ENCODE results near the gene MEGF11.

MEGF11 gene

DNA sequence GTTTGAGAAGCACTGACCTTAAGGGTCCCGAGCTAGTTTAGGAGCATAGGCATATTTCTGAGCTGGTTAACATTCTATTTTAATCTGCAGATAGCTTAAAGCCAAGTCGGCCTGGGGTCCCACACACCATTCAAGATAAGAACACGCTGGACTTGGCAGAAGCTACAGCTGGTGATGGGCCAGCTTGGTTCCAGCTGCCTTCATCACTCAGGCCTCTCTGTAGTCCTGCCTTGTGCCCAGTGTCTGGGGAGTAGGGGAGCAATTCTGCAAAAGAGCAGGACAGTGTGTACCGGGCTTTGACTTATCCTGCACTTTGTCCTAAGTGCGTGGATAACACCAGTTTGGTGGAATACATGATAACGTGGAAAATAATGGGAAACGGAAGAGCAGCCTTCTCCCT lies 164.5 kb downstream of the MEGF11 start:
- no peak for DNase-seq (ENCODE audit: low spot score)

DNA sequence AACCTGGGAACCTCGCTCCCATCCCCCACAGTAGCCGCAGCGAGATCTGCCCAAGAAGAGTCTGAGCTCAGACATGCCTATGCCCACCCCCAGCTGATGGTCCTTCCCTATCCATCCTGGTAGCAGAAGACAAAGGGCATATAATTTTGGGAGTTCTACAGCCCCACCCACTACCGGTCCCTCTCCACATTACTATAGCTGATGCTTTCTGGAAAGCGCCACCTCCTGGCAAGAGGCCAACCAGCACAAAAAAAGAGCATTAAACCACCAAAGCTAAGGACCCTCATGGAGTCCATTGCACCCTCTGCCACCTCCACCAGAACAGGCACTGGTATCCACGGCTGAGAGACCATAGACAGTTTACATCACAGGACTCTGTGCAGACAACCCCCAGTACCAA lies 168.4 kb downstream of the MEGF11 start:
- DNase-seq (ENCODE audit: low spot score) = no peak

DNA sequence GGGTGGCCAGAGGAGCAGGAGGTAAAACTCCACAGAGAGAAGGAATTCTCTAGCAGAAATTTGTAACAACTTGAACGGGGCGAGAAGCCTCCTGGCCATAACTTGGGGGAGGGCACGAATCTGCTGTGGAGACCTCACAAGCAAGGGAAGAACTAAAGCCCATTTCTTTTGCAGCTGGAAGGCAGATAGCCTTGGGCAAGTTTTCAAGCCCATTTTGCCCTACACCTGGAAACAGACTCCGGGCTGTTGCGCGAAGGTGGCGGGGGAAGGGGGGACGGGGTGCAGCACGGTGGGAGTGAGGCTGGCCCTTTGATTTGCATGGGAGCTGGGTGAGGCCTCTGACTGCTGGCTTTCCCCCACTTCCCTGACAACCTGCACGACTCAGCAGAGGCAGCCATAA lies 168.8 kb downstream of the MEGF11 start:
- no peak for DNase-seq (ENCODE audit: low spot score)

DNA sequence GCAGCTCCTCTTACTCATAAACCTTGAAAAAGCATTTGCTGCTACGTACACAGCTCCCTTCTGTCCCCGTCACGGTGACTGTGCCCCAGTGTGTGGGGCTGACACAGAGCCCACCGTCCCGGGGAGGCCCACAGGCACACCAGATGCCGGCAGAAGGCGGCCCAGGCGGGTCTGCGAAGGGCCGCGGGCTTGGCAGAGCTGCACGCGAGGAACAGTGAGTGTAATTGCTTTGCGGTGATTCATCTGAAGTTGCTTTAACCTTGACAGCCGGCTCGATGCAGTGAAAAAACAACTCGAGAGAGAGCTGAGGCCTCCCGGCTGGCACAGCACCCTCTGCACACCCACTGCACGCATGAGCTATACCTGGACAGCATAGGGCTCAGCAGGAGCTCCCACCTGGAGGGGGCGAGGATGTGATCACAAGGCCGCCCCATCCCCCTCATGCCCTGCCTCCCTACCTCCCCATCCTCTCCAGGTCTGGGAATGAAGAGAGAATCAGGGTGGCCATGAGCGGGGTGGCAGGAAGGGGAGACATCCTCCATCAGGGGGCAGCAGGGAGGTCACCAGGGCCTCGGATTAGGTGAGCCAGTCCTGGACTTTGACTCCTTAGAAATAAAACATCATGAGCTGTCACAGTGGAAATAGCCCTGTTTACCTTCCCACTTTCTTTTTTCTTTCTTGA lies 172.7 kb downstream of the MEGF11 start:
- DNase-seq (ENCODE audit: low spot score) = no peak

DNA sequence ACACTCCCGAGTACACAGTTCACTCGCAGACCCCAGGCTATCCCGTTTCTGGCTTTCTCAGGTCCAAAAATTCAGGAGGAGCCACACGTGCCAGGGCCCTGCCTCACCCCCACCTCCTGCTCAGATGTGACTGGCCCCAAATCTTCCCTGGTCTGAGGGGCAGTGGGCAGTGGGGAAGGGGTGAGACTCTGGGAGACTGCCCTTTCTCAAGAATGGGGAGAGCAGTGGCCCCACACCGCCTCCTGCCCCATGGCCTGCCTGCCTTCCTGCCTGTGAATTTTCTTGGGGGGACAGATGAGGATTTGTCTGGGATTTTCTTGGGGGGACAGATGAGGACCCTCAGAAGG lies 174.6 kb downstream of the MEGF11 start:
- DNase-seq (ENCODE audit: low spot score) = no peak

DNA sequence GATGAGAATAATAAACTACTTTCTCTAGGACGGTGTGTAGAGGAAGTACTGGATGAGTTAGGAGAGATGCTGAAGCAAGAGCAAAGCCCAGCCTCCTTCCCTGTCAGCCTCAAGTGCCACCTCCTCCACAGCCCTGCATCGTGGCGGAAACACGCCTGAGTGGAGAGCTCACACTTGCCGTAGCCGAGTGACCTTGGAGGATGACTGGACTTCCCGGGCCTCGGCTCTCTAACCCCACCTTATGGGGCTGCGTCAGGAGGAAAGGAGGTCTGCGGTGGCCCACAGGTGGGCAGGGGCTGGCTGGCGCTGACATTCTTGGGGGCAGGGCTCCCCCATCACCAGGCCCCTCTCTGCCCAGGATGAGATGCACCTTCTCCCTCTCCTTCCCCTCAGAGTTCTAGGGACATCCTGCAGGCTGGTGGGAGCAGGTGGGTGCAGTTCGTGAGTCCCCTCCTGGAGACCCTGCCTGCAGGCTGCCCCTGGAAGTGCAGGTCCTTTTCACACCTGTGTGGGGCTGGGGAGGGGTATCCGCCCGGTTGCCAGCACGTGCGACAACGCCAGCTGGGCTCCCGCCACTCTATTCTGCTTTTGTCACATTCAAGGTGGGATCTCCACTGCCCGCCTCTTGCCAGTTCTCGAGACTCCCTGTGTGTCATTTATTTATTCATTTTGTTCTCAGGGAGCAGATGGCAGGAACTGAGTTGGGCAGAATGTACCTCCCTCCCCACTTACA lies 175.2 kb downstream of the MEGF11 start:
- no peak for DNase-seq (ENCODE audit: low spot score)

DNA sequence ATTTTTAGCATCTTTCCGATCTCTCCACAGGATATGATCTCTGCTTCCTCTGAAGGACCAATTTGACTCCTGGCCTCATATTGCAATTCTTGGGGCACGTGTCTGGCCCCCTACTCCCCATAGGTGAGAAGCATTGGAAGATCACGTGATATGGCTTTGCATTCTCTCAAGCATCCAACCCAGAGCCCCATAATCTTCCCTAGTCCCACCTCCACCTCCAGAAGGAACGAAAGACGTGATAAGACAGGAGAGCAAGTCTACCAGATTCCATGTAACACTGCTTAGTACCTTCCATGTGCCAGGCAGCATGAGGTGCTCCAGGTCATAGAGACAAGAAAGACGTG lies 176.3 kb downstream of the MEGF11 start:
- no peak for DNase-seq (ENCODE audit: low spot score)

DNA sequence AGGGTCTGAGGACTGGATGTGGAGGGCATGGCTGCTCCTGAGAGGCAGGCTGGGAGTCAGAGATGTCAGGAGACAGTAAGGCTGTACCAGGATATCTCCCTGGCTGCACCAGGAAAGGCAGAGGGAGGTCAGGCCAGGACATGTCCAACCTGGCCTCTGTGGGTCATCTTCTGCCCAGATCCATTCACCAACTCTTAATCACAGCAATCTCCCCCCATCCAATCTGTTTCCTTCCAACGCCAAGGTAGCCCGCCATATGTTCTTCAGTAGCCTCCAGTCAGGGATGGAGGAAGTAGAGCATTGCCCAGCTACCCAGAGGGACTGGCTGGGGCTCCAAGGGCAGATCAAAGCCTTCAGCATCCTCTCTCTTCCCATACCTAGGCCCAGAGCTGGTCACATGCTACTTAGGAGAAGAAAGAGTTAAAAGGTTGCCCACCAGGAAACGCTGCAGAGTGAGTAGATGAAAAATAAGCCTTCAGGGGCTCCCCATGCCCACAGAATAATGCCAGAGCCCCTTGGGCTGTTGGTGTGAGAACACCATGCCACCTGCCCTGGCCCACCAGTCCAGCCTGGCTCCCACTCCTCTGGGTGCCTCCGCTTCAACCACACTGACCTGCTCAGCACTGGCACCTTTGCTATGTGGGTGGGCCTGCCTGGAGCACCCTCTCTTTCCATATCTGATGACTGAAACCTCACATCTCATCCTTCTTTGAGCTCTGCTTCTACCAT lies 176.8 kb downstream of the MEGF11 start:
- DNase-seq (ENCODE audit: low spot score) = no peak

DNA sequence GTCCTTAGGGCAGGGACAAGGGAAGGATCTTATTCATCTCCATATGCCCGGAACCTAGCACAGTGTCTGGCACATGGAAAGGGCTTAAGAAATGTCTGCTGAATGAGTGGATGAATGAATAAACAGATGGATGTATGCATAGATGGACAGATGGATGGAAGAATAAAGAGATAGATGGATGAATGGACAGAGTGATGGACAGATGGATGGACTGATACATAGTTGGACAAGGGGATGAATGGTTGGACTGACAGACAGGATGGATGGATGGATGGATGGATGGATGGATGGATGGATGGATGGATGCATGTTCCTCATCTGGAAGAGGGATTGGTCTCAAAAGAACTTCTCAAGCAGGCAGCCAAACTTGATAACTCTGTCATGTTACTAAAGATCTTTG lies 177.6 kb downstream of the MEGF11 start:
- no peak for DNase-seq (ENCODE audit: low spot score)

DNA sequence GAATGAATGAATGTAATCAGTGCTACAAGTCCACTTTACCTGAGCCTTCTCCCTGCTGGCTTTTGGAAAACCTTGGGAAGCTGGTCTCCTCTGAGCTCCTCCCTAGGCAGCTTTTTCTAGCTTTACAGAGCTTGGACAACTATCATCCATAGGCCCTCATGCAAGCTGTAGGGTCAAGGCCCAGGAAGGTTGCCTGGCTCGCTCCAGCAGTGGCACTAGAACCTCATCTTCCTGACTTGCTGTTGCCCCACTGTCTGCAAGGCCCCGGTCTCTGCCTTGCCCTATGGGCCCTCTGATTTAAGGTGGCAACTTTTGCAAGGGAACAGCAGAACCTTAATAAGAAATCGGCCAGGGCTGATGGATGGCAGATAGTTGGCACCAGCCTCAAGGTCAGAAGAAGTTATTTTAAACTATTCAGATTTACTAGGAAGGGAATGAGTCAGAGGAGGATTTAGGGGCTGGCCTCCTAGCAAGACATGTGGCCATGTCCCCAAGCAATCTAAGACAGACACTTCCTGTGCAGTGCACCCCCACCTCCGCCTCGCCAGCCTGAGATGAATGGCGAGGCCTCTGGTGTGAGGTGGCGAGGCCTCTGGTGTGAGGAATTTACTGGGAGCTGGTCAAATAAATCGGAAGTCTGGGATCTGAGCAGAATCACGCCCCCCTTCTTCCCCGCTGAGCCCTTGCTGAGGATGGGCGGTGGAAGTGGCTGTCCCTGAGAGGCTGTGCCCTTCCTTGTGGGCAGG lies 180.8 kb downstream of the MEGF11 start:
- no peak for DNase-seq (ENCODE audit: low spot score)

DNA sequence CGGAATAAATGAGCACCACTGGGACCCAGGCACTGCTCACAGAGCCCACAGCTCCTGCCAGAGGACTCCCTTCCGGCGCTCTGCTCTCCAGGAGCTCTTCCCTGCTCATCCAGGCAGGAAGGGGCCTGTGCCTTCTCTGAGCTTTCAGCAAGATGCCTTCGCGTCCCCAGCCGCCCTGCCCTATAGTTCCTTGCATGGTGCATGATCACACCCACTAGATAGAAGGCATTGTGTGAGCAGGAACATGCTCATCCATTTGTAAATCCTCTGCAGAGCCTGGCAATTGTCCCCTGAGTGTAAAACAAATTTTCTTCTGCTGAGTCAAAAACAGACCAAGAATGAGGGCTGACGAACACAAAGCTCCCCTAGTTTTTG lies 181.6 kb downstream of the MEGF11 start:
- DNase-seq (ENCODE audit: low spot score) = no peak

DNA sequence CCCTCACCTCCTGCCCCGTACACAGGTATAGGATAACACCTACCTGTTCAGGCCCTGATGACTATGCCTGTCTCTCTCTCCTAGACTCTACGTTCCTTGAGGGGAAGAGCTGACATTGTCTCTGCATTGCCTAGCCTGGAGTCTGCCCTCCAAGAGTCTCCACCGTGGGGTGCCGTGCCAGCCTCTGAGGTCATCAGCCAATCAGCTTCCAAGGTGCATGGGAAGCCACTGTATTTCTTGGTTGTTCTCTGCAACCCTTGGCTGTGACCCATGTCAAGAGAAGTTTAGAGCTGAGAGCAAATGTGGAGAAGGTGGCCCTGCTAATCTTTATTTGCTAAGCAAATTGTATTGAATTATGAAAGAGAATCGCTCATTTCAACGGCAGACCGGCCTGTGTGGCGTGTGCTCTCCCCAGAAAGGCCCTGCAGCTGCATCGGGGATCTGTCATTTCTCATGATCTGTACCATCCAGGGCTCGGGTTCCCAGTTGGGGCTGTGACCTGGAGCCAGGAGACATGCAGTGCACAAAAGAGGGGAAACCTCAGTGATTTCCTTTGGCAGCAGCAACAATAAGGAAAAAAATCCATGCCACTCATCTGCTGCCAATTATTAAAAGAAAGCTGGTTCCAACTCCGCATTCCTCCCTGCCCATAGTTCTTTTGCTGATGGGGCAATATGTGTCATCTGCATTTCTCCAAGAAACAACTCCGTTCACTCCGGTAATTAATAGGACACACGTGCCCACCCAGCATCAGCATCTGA lies 182.2 kb downstream of the MEGF11 start:
- DNase-seq (ENCODE audit: low spot score) = no peak

DNA sequence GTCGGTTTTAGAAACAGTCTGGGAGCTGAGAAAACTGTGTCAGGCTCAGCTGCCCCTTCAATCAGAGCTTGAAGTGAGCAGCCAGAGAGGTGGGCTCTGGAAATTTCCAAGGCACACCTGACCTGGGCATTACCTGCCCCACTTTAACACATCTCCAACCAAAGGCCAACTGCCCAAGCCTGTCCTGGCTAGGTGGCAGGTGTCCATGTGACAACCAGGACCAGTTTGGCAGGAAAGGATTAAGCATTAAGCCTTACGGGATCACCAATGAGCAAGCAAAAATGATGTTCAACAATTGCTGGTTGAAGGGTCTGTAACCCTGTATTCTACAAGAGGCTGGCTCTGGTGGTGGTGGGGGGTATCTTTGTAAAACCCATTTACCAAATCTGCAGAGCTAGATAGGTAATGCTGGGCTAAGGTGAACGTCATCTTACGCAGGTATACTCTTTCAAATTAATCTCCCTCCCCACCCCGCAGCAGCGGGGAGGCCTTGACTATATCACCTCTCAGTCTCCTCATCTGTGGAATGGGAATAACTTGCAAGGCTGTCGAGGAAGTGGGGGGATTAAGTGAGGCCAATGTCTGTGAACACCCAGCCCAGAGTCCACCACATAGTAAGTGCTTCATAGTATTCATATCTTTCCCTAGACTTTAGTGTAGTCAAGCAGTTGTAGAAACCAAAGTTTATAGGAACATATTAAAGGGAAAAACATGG lies 183.2 kb downstream of the MEGF11 start:
- DNase-seq (ENCODE audit: low spot score) = no peak

DNA sequence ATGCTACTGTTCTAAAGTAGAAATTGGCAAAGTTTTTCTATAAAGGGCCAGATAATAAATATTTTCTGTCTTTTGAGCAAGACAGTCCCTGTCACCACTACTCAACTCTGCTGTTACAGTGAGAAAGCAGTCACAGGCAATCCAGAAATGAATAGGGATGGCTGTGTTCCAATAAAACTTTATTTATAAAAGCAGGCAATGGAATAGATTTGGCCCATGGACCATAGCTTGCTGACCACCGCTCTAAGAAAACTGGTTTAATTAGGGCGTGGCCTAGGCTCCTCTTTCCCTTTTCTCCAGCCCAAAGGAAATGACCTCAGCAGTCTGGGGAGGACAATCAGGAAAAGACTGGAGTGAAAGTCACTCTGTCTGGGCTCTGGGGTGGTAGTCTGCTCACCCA lies 183.8 kb downstream of the MEGF11 start:
- no peak for DNase-seq (ENCODE audit: low spot score)

DNA sequence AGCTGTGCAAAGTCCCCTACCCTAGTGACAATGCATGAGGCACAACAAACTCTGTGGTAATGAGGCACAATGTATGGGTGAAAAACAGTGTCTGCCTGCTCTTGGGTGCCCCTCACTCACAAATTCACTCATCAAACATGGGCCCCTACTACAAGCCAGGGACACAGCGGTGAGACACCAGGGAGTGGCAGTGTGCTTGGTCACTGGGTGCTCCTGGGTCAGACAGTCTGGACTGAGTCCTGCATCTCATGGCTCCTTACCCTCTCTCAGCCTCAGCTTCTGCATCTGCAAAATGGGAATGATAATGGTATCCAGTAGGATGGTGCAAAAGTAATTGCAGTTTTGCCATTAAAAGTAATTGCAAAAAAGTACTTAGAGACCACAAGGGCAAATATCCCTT lies 184.7 kb downstream of the MEGF11 start:
- DNase-seq (ENCODE audit: low spot score) = no peak

DNA sequence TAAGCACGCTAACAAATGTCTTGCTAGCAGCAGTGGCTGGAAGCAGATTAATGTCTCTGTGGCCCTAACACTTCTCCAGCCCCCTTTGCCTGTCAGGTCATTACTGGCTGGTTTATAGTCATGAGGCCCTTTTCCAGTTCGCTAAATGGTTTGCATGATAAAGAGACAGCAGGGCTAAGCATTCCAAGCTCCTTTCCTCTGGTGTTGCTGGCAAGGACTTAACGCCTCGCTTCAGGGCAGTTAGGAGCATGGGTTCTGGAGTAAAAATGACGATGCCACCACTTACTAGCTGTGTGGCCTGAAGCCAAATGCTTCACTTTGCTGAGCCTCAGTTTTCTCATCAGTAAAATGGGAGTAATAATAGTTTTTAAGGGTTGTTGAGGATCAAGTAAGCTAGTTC lies 185.9 kb downstream of the MEGF11 start:
- no peak for DNase-seq (ENCODE audit: low spot score)

DNA sequence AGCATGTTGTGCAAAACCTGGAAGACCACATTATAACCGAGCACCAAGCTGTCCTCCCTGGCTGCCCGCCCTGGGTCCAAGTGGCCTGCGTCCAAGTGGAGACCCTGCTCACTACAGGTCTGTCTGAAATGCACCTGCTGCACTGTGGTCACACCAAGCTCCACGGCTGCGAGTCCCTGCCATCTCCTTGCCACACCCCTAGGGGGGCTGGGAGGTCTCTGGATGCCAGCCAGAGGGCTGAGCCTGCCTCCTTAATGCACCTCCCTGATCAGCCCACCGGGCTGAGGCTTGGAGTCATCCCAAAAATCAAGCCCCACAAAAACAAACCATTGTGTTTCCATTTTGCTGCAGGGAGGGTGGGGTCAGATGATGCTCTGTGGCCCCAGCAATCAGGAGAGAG lies 187.1 kb downstream of the MEGF11 start:
- no peak for DNase-seq (ENCODE audit: low spot score)

DNA sequence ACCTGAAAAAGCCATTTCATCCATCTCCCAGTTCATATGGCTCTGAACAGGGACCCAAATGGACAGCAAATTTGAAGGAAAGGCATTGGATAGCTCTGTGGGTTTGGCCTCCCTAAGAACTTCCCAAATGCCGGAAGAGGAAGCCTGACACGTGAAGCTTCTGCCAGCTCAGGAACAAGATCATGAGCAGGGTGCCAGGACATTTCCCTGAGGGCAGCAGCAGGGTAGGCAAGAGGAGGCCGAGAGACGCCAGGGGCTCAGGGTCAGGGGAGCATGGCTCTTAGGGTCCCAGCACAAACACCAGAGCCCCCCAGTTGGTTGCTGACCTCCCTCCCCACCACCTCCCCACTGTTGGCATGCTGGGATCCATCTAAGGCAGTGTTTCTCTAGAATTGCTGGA lies 187.5 kb downstream of the MEGF11 start:
- no peak for DNase-seq (ENCODE audit: low spot score)

DNA sequence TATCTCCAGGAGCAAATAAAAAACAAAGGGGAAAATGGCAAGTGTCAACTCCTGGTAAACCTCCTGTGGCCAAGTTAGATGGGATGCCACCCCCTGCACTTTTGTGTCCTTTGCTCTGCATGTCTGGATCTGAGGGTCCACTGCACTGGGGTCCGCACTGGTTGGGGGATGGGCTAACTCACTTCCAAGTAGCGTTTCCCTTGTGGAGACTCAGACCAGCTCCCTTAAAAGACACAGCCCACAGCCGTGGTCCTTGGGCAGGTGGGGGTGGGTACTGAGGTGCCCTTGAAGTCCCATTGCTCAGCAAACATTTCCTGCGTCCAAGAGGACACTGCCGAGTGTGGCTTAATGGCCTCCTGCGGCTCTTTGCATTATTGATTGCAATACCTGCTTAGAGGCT lies 188.2 kb downstream of the MEGF11 start:
- no peak for DNase-seq (ENCODE audit: low spot score)

DNA sequence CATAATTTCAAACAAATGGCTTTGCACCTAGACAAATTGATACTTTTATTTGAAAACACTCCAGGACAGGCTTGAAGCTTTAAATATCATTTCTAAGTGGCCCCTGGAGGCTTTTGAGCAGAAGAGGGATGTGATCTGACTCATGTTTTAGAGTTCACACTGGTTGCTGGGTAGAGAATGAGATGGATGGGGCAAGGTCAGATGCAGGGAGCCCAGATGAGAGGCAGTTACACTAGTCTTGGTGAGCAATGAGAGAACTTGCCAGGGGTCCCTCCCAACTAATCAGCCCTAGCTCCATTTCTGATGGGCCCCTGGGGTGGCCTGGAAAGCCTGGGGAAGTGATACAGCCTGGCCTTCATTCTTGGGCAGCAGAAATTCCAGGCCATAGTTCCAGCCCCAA lies 190.4 kb downstream of the MEGF11 start:
- no peak for DNase-seq (ENCODE audit: low spot score)

DNA sequence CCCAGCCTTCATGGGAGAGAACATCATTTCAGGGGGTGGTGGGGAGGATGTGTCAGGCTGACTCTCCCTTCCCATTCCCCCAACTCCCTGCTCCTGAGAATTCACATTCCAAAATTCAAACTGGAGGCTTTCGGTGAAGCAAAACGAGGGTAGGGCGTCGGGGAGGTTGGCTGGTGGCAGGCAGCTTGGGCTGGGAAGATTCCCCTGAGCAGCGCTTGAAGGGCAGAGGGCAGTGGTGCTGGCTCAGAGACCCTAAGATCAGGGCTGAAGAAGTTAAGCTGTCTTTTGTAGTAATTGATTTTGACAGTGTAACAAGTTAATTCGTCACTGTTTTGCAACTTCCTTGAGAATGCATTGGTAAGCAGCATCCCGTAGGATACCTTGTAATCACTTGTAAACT lies 196.5 kb downstream of the MEGF11 start:
- DNase-seq (ENCODE audit: low spot score) = no peak

DNA sequence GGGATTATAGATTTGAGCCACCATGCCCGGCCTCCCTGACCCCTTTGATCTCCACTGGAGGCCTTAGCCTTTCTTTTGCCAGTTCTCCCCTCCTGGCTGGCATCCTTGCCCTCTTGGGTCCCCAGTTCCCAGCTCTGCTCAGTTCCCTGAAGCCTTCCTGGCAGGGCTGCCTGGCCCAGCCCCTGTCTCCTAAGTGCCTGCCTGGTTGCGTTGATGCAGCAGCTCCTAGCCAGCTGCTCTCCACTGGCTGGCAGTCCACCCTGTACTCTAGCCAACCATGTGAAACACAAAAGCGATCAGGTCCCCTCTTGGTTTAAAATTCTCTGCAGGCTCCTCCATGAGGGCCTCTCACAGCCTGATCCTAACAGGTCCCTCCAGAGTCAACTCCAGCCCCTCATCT lies 199.6 kb downstream of the MEGF11 start:
- DNase-seq (ENCODE audit: low spot score) = no peak

Measured in ecto neural progenitor cell (in vitro differentiated cells).